Measurements from ENCODE around the gene SFMBT2. TPM values are rescaled to one million over a fixed set of nuclear protein-coding genes. Genes with fewer than 3 reads are reported as not detected.

The SFMBT2 gene
- total and polyA plus RNA-seq, 12 donors = 3.7 to 17.9 (median 12.7) TPM

DNA sequence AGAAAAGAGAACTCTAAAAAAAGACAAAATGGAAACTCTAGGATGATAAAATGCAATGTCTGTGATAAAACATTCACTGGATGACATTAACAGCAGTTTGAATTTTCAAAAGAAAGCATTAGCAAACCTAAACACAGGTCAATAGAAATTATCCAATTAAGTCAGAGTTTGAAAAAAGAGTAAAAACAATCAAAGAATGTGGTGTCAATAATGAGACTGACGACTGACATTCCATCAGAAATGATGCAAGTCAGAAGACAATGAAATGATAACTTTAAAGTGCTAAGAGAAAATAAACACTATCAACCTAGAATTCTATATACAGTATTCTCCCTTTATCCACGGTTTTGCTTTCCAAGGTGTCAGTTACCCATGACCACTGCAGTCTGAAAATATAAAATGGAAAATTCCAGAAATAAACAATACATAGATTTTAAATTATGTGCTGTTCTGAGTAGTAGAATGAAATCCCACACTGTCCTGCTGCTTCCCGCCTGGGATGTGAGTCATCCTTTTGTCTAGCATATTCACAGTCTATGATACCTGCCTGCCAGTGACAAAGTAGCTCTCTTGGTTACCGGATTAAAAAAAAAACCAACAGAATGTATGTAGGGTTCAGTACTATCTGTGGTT is 38.3 kb upstream of the SFMBT2 start:
- intact Hi-C loops (cut with DNase I) = no loop called here
- no peak for DNase-seq
- H3K4me3 ChIP-seq = no peak overlapping the region
- no peak for TF ChIP-seq POLR2A (IDR thresholded peaks at IDR 0.05)
- TF ChIP-seq, protein P1, sequence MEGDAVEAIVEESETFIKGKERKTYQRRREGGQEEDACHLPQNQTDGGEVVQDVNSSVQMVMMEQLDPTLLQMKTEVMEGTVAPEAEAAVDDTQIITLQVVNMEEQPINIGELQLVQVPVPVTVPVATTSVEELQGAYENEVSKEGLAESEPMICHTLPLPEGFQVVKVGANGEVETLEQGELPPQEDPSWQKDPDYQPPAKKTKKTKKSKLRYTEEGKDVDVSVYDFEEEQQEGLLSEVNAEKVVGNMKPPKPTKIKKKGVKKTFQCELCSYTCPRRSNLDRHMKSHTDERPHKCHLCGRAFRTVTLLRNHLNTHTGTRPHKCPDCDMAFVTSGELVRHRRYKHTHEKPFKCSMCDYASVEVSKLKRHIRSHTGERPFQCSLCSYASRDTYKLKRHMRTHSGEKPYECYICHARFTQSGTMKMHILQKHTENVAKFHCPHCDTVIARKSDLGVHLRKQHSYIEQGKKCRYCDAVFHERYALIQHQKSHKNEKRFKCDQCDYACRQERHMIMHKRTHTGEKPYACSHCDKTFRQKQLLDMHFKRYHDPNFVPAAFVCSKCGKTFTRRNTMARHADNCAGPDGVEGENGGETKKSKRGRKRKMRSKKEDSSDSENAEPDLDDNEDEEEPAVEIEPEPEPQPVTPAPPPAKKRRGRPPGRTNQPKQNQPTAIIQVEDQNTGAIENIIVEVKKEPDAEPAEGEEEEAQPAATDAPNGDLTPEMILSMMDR (IDR thresholded peaks at IDR 0.05) = no peak
- H3K27ac ChIP-seq = no peak overlapping the region
- H3K27me3 ChIP-seq = no peaks in the 10 kb centered on the region
- H3K36me3 ChIP-seq (replicated peaks in 1 of 2) = no peaks in the 10 kb centered on the region
- H3K9me3 ChIP-seq (replicated peaks in 1 of 3) = peaks cover 0 to 13% (median 0%) of the 10 kb centered on the region in 3 donors
- H3K4me1 ChIP-seq (replicated peaks in 1 of 2) = no peaks in the 10 kb centered on the region
- 75 to 84% (median 80%) methylated on average over 4 of the region's 4 CpGs for whole genome bisulfite sequencing, 4 donors

DNA sequence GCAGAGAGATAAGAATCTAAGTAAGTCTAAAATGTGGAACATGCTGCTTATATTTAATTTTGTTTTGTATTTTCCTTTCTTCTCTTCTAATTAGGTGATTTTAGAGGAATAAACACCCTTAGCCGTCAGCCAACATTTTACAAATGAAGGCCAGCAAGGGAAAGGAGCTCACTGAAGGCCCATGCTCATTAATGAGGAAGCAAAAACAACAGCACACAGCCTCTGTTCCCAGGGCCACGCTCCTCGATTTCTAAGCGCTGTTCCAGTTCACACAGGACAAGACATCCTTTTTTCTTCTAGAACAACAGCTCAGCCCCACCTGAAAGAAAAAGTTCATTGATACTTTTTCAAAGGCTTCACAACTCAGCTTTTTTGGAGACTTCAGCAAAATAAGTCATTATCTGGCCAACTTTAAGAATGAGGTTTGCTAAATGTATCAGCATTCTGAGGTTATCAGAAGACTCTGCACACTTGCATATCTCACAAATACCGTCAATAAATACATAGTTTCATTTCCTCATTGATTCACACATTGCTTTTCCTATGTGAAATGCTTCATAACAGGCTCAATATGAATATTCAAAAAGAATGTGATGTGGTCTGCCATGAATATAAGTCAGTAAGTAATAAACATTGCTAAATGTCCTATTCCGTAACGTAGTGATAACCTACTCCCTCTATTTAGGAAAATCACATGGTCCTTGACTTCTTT is 34.8 kb upstream of the SFMBT2 start:
- Histone ChIP-seq H3K27ac (no peak overlapping the region), H3K9me3 (replicated peaks in 1 of 3) (peaks cover 0 to 13% (median 0%) of the 10 kb centered on the region in 3 donors), H3K4me1 (replicated peaks in 1 of 2) (no peaks in the 10 kb centered on the region), H3K27me3 (no peaks in the 10 kb centered on the region), H3K36me3 (replicated peaks in 1 of 2) (no peaks in the 10 kb centered on the region), H3K4me3 (no peak overlapping the region)
- DNase-seq = no peak
- intact Hi-C loops (cut with DNase I) = no loop called here
- TF ChIP-seq, protein P1 (IDR thresholded peaks at IDR 0.05) = no peak
- no peak for TF ChIP-seq POLR2A (IDR thresholded peaks at IDR 0.05)
- WGBS, 4 donors = 79 to 82% (median 81%) methylated on average over 7 of the region's 7 CpGs

DNA sequence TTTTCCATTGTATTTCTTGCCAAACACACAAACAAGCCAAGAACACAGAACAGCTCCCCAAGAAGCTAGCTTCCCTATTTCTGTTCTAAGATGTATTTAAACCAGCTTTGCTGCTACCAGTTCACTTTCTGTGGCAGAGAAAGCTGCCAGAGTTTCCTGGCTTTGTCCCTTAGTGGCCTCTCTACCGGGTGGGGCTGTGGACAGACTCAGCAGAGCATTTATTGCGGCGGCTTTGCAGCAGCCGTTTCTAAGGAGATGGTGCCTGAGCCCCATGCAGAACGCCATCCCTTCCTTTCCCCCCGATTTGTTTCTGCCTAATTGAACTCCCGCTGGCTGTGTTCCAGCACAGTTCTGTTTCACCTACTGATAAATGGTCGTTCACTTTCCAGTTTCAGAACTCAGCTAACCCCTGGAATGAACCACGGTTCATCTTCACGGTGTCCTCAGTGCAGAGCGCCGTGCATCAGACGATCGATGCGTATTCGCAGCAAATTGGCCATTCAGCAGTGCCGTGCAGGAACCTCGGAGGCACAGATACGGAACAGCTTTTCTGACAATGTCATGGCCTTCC is 33.8 kb upstream of the SFMBT2 start:
- H3K4me1 ChIP-seq (replicated peaks in 1 of 2) = no peaks in the 10 kb centered on the region
- no peaks in the 10 kb centered on the region for H3K36me3 ChIP-seq (replicated peaks in 1 of 2)
- peak overlapping the region in 3 of 5 donors; percentile 11 to 42 (median 23) for H3K27ac ChIP-seq
- TF ChIP-seq, protein P1 (IDR thresholded peaks at IDR 0.05) = no peak
- TF ChIP-seq POLR2A (IDR thresholded peaks at IDR 0.05) = no peak
- intact Hi-C loops (cut with DNase I) = no loop called here
- H3K4me3 ChIP-seq = no peak overlapping the region
- 52 to 57% (median 55%) methylated on average over 19 of the region's 19 CpGs for WGBS, 4 donors
- DNase-seq = peak in 2 of 7 donors; percentile 22 to 68
- H3K27me3 ChIP-seq = no peaks in the 10 kb centered on the region
- H3K9me3 ChIP-seq (replicated peaks in 1 of 3) = peaks cover 0 to 11% (median 0%) of the 10 kb centered on the region in 3 donors

DNA sequence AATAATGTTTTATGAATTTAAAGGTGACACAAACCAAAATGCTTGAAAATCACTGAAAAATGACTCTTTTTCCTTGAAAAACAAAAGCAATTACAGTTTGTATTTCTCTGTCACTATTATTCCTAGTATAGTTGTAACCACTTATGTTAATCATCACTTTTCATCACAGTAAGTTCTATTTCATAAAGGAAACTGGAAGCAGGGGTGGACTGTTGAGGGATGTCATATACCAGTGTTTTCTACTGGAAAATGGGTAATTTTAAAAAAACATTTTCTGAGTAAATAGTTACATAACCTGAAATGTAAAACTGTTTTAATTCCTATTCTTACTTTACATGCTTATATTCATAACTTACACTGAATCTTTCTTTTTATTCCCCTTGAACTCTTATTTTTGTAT is 32.2 kb upstream of the SFMBT2 start:
- Histone ChIP-seq H3K9me3 (replicated peaks in 1 of 3) (no peaks in the 10 kb centered on the region), H3K27ac (no peak overlapping the region), H3K36me3 (replicated peaks in 1 of 2) (no peaks in the 10 kb centered on the region), H3K27me3 (no peaks in the 10 kb centered on the region), H3K4me1 (replicated peaks in 1 of 2) (peaks cover 0 to 4% of the 10 kb centered on the region in 2 donors), H3K4me3 (no peak overlapping the region)
- TF ChIP-seq, protein P1 (IDR thresholded peaks at IDR 0.05) = no peak
- TF ChIP-seq POLR2A (IDR thresholded peaks at IDR 0.05) = no peak
- no peak for DNase-seq
- intact Hi-C loops (cut with DNase I) = no loop called here
